ENCODE measurements around the gene CREB1. TPM values are rescaled to one million over a fixed set of nuclear protein-coding genes. Genes with fewer than 3 reads are reported as not detected.

Gene CREB1
- total RNA-seq, 1 experiment from 2014 or later = 43.5 TPM

GRCh38 chr2:207594731-207595130 is 65.0 kb downstream of the CREB1 start:
- ATAC-seq (no peak), DNase-seq (no peak)
- intact Hi-C loops (cut with micrococcal nuclease) = no loop called here
- H3F3A ChIP-seq (ENCODE audit: low read length, unreplicated experiment) = no peaks in the 10 kb centered on the region
- H3K36me3 ChIP-seq (ENCODE audit: low read depth, low read length) = peaks cover 30% of the 10 kb centered on the region
- H3K79me2 ChIP-seq (ENCODE audit: low read length) = no peaks in the 10 kb centered on the region
- ChIA-PET POLR2A (ENCODE audit: unreplicated experiment) (no interaction called here), CTCF (interaction anchor here (0.7 kb wide), 1 partner anchor 229 kb away, joined by 3 read pairs; no protein-coding TSS in a partner anchor)
- H3K4me1 ChIP-seq (ENCODE audit: insufficient read depth, low read length) = no peaks in the 10 kb centered on the region
- TF ChIP-seq CTCF (conservative IDR thresholded peaks at IDR 0.05; ENCODE audit: low read depth, low read length) (no peak), EZH2phosphoT487 (IDR thresholded peaks at IDR 0.05; ENCODE audit: borderline replicate concordance, low read length) (no peak), EZH2 (IDR thresholded peaks at IDR 0.05; ENCODE audit: low read length, unreplicated experiment) (no peak)
- H2AFZ ChIP-seq (ENCODE audit: low read length) = no peak overlapping the region
- H3K9ac ChIP-seq (ENCODE audit: low read length) = no peak overlapping the region
- no peak overlapping the region for H3K4me2 ChIP-seq (ENCODE audit: low read length)
- H3K9me3 ChIP-seq (ENCODE audit: low read length) = no peaks in the 10 kb centered on the region
- H3K9me2 ChIP-seq (replicated peaks; ENCODE audit: low read length) = no peaks in the 10 kb centered on the region
- no peaks in the 10 kb centered on the region for H3K27me3 ChIP-seq (ENCODE audit: low read length)
- no TSS peak for BruUV-seq (replicated peaks)
- H3K4me3 ChIP-seq (ENCODE audit: low read length) = no peak overlapping the region
- no peak overlapping the region for H3K27ac ChIP-seq (ENCODE audit: low read length)
- no peaks in the 10 kb centered on the region for H4K20me1 ChIP-seq (ENCODE audit: low read length)

GRCh38 chr2:207599636-207600035 is 69.9 kb downstream of the CREB1 start:
- H3K4me1 ChIP-seq (ENCODE audit: insufficient read depth, low read length) = no peaks in the 10 kb centered on the region
- no peak overlapping the region for H3K9ac ChIP-seq (ENCODE audit: low read length)
- TF ChIP-seq EZH2phosphoT487 (IDR thresholded peaks at IDR 0.05; ENCODE audit: borderline replicate concordance, low read length) (no peak), CTCF (conservative IDR thresholded peaks at IDR 0.05; ENCODE audit: low read depth, low read length) (no peak), EZH2 (IDR thresholded peaks at IDR 0.05; ENCODE audit: low read length, unreplicated experiment) (no peak)
- H3K4me3 ChIP-seq (ENCODE audit: low read length) = no peak overlapping the region
- DNase-seq (no peak), ATAC-seq (no peak)
- CTCF ChIA-PET = no interaction called here
- H3K79me2 ChIP-seq (ENCODE audit: low read length) = no peaks in the 10 kb centered on the region
- H3K4me2 ChIP-seq (ENCODE audit: low read length) = no peak overlapping the region
- POLR2A ChIA-PET (ENCODE audit: unreplicated experiment) = no interaction called here
- H3K9me3 ChIP-seq (ENCODE audit: low read length) = no peaks in the 10 kb centered on the region
- no TSS peak for BruUV-seq (replicated peaks)
- no peaks in the 10 kb centered on the region for H3F3A ChIP-seq (ENCODE audit: low read length, unreplicated experiment)
- no peak overlapping the region for H2AFZ ChIP-seq (ENCODE audit: low read length)
- H3K27me3 ChIP-seq (ENCODE audit: low read length) = no peaks in the 10 kb centered on the region
- no peak overlapping the region for H3K27ac ChIP-seq (ENCODE audit: low read length)
- no peaks in the 10 kb centered on the region for H3K9me2 ChIP-seq (replicated peaks; ENCODE audit: low read length)
- H3K36me3 ChIP-seq (ENCODE audit: low read depth, low read length) = peaks cover 15% of the 10 kb centered on the region
- H4K20me1 ChIP-seq (ENCODE audit: low read length) = no peaks in the 10 kb centered on the region
- intact Hi-C loops (cut with micrococcal nuclease) = no loop called here

GRCh38 chr2:207600231-207600630 is 70.5 kb downstream of the CREB1 start:
- Histone ChIP-seq H3F3A (ENCODE audit: low read length, unreplicated experiment) (no peaks in the 10 kb centered on the region), H3K9me2 (replicated peaks; ENCODE audit: low read length) (no peaks in the 10 kb centered on the region), H3K9ac (ENCODE audit: low read length) (no peak overlapping the region), H3K27me3 (ENCODE audit: low read length) (no peaks in the 10 kb centered on the region), H3K4me1 (ENCODE audit: insufficient read depth, low read length) (no peaks in the 10 kb centered on the region), H3K4me2 (ENCODE audit: low read length) (no peak overlapping the region), H3K4me3 (ENCODE audit: low read length) (no peak overlapping the region), H3K27ac (ENCODE audit: low read length) (no peak overlapping the region), H3K9me3 (ENCODE audit: low read length) (no peaks in the 10 kb centered on the region), H3K36me3 (ENCODE audit: low read depth, low read length) (peaks cover 14% of the 10 kb centered on the region; the same call in 1 of the 2 replicates), H3K79me2 (ENCODE audit: low read length) (no peaks in the 10 kb centered on the region), H2AFZ (ENCODE audit: low read length) (no peak overlapping the region), H4K20me1 (ENCODE audit: low read length) (no peaks in the 10 kb centered on the region)
- TF ChIP-seq EZH2phosphoT487 (IDR thresholded peaks at IDR 0.05; ENCODE audit: borderline replicate concordance, low read length) (no peak), CTCF (conservative IDR thresholded peaks at IDR 0.05; ENCODE audit: low read depth, low read length) (no peak), EZH2 (IDR thresholded peaks at IDR 0.05; ENCODE audit: low read length, unreplicated experiment) (no peak)
- CTCF ChIA-PET = no interaction called here
- POLR2A ChIA-PET (ENCODE audit: unreplicated experiment) = no interaction called here
- BruUV-seq (replicated peaks) = no TSS peak
- intact Hi-C loops (cut with micrococcal nuclease) = no loop called here
- no peak for DNase-seq
- ATAC-seq = no peak

All from PC-3 (cell line).